AG09319 (cell line): ENCODE results near the gene STK40.

Source experiments
- DNase-seq: peaks from one replicate; pipeline ENCODE4 v3.0.0-alpha.2; 2010; ENCODE audit warnings: low read depth; ENCODE audit errors: extremely low read depth
- CTCF ChIP-seq: IDR thresholded peaks from 2 replicates; pipeline ENCODE4 v1.5.1; 2011; ENCODE audit warnings: low read depth, mild to moderate bottlenecking, inconsistent platforms, low read length, moderate library complexity

Gene STK40

GRCh38 chr1:36382669-36383068 is 3.1 kb downstream of the STK40 start:
- no peak for DNase-seq
- TF ChIP-seq CTCF = no peak

GRCh38 chr1:36382231-36382630 is 3.5 kb downstream of the STK40 start:
- no peak for TF ChIP-seq CTCF
- no peak for DNase-seq

GRCh38 chr1:36381405-36381804 is 4.3 kb downstream of the STK40 start:
- no peak for TF ChIP-seq CTCF
- DNase-seq = no peak

GRCh38 chr1:36380782-36381181 is 4.9 kb downstream of the STK40 start:
- no peak for TF ChIP-seq CTCF
- no peak for DNase-seq

- DNase-seq = no peak
- TF ChIP-seq CTCF = no peak
Measured at GRCh38 chr1:36380143-36380619, 5.5 kb downstream of the STK40 start.

- no peak for DNase-seq
- TF ChIP-seq CTCF = no peak
Measured at GRCh38 chr1:36377791-36378492, 7.8 kb downstream of the STK40 start.

GRCh38 chr1:36372617-36373016 is 13.1 kb downstream of the STK40 start:
- no peak for DNase-seq
- no peak for TF ChIP-seq CTCF
